HG03342 (cell line): ENCODE results near the gene NAPA.

Experiments
- ATAC-seq: cut with Tn5 transposase; IDR thresholded peaks from one replicate; pipeline ENCODE4 v1.9.1; 2021; ENCODE audit warnings: mild to moderate bottlenecking, moderate library complexity; ENCODE audit not compliant: unreplicated experiment

NAPA gene

DNA sequence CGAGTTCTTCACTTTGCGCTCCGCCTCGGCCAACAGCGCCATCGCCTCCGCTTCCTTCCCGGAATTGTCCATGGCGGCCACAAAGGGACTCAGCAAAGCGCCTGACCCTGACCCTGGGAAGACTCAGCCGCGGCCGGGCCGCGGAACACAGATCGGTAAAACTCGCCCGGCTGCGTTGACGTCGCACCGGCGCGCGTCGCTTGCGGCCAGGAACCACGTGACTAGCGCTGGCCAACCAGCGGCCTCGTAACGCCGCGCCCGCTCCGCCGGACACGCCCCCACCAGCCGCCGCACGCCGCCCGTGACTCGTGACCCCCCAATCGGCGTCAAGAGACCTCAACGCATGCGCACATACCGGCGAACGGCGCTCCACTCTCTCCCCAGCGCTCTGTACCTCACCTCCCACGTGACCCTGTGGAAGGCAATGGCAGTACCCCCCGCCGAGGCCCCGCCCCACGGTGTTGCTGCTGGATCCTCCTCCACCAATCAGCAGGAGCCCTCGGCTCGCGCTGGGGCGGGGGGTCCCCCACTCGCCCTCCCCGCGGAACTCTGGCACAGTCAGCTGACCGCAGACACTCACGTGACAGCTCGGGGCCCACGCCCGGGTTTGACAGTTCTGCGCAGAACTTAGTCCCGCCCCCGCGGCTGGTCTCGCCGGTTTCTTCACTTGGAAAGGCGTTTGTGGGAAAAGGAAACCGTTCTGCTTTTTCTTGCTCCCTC is at the start of gene NAPA:
NAPA (minus strand) TSS at position 195 of the 720 bp plus-strand sequence; CDS start at position 72, 123 bp downstream.
- ATAC-seq: peak; percentile 84

DNA sequence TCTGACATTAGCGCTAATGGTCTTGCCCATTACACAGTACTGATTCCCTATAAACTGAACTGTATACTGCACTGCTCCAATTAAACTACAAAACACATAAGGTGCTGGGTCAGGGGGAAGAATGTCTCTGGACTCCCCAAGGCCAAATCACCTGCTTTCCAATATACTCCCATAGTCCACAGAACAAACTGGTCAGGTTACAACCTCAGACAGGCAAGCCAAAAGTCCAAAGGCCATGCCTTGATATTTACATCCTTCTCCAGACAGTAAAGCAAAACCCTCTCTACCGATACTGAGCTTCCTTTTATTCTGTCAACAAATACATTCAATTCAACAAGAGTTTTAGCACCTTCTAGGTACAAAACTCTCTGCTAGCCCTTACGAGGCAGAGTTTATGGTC is 49.2 kb upstream of the NAPA start:
- no peak for ATAC-seq

DNA sequence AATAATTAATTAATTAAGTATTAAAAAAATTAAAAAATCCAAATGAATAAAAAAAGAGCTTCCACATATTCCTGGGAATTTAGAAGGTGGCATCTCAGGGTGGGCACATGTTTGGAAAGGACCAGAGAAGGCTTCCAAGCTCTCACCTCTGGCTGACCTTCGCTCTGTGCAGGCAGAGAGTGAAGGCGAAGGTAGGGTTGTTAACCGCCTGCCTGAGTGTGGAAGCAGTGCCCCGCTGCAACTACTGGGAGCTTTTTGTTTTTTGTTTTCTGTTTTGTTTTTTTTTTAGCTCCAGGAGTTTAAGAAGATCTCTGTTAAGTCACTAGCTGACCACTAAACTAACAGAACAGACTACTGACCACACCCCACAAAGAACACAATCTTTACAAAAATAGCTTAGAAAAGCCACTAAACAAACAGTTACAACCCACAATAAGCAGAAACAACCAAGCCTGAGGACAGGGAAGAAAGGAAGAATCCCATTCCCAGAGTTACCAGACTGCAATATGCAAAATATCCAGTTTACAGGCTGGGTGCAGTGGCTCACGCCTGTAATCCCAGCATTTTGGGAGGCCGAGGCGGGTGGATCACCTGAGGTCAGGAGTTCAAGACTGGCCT is 46.7 kb upstream of the NAPA start:
- ATAC-seq: no peak

DNA sequence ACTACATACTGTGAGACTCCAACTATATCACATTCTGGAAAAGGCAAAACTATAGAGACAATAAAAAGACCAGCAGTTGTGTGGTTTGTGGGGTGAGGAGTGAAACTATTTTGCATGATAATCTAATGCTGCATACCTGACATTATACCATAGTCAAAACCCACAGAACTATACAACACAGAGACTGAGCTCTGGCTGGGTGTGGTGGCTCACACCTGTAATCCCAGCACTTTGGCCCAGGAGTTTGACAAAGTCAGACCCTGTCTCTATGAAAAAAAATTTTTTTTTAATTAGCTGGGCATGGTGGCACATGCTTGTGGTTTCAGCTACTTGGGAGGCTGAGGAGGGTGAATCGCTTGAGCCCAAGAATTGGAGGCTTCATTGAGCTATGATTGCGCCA is 46.1 kb upstream of the NAPA start:
- ATAC-seq: no peak

DNA sequence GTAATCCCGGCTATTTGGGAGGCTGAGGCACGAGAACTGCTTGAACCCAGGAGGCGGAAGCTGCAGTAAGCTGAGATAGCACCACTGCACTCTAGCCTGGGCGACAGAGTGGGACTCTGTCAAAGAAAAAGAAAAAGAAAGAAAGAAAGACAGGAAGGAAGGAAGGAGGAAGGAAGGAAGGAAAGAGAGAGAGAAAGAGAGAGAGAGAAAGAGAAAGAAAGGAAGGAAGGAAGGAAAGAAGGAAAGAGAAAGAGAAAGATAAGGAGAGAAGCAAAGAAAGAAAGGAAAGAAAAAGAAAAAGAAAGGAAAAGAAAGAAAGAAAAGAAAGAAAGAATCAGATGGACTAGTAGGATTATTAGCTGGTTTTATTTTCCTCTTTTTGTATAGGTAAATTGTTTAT is 35.3 kb upstream of the NAPA start:
- no peak for ATAC-seq

DNA sequence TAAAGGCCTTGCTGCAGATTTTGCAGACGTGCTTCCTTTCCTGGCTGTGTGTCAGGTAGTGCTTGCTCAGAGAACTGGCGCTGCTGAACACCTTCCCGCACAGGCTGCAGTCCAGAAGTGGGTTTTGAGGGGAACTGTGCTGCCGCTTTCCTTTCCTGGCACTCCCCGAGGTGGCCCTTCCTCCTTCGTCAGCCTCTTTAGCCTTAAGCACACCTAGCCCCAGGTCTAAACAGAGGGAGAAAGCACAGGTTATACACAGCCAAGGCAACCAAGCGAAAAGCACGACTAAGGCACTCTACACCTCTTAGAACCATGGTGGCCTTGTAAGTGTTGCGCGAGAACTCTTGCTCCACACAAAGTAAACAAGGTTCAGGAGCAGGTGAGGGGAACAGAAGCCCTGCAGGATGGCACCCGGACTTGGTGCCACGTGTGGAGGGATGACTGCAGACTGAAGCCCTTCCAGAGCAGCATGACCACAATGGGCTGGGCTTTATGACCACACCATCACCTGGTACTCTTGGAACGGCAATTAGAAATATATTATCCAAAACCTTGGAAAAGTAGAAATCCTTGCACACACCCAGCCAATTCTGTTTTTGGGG is 34.5 kb upstream of the NAPA start:
- ATAC-seq: no peak

DNA sequence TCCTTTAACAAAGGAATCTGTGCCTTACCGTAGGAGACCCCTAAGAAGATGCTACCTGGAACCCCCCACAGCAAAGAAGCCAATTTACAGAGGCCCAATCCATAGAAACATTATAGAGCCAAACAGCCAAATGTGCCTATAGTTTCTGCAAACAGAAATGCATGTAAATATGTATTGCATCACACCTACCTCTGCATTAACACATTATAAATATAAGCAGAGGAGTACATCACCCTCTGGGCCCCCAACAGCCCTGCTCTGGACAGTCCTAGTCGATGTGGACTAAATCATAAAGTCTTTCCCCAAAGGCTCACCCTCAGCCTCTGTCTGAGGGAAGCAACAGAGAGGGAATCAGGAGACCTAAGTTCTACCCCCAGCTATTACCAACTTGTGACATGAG is 32.3 kb upstream of the NAPA start:
- ATAC-seq: no peak

DNA sequence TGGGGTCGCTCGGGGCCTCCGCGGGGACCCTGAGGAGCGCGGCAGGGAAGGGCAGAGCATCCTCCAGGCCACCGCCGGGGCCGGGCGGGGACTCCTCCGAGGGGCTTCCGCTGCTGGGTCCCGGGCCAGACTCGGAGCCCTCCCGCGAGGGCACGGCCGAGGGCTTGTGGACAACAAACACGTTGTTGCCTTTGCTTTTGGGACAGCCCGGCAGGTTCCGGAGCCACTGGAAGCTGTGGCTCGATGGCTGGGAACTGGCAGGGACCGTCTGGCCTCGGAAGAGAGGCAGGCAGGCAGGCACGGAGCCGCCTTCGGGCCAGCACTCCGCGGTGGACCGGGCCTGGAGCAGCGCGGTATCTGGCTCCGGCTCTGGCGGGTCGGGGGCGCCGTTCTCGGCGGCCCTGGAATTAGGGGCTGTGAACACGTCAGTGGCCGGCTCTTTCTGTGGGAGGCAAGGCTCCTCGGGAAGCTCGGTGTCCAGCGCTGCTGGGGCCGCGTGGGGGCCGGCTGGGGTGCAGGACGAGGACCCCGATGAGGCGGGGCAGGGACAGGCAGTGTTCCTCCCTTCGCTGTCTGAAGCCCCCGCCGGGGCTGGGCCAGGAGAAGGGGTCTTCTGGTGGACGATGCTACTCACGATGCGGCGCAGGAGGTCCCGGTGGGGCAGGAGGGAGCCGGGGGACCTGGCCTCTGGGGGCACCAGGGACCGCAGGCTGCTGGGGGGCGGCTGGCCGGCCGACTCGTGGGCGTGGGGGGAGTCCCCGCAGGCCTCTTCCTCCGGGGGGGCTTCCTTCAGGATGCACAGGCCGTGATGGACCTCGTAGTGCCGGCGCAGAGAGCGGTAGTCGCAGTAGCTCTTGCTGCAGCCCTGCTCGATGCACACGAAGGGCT is 30.4 kb upstream of the NAPA start:
- ATAC-seq: no peak

DNA sequence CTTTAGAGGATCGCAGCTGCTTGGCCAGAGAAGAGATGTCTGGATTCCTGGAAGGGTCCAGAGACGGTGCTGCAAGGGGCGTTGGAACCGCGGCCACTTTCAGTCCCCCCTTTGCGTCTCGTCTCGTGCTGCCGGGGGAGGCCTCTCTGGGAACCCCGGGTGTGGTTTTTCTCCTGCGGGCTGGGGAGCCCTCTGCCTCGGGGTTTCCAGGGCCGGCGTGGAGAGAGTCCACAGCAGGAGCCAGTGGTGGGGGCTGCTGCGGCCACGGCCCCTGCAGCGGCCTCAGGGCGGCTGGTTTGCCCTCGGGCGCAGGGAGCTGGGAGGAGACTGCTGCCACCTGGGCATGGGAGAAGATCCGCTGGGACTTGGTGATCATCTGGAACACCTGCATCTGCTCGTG is 29.6 kb upstream of the NAPA start:
- no peak for ATAC-seq

DNA sequence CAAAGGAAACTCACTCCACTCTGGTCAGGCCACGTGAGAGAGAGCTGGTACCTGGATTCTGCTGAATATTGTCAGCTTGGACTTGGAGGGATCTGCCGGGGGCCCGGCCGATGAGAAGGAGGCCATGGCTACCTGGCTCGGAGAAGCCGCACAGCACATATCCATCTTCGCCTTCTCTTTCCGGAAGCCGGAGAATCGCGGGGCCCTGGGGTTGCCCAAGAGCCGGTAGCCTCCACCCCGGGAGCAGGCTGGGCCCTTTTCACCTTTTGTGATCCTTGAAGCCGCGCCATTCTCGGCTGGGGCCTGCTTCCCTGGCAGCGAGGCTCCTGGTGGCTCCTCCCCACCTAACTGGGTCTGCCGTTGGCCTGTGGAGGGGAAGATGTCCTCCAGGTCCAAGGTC is 29.2 kb upstream of the NAPA start:
- ATAC-seq: no peak

DNA sequence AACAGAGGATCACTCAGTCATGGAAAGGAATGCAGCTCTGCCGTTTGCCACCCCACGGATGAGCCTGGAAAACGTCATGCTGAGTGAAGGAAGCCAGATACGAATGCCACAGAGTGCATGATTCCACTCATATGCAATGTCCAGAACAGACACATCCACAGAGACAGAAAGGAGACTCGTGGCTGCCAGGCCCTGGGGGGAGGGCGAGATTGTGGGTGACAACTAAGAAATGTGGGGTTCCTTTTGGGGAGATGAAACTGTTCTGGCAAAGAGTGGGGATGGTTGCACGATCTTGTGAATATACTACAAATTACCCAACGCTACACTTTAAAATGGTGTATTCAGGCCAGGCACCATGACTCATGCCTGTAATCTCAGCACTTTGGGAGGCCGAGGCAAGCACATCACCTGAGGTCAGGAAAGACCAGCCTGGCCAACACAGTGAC is 27.2 kb upstream of the NAPA start:
- no peak for ATAC-seq

DNA sequence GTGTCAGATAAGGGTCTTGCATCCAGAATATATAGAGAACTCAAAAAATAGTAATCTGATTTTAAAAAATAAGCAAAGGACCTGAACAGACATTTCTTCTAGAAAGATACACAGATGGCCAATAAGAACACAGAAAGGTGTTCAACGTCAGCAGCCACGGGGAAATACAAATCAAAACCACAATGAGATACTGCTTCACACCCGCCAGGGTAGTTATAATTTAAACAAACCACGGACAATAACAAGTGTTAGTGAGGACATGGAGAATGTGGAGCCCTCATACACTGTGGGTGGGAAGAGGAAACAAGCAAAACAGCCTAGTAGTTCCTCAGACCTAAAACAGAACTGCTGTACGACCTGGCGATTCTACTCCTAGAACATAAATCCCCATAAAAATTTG is 26.7 kb upstream of the NAPA start:
- ATAC-seq: no peak

DNA sequence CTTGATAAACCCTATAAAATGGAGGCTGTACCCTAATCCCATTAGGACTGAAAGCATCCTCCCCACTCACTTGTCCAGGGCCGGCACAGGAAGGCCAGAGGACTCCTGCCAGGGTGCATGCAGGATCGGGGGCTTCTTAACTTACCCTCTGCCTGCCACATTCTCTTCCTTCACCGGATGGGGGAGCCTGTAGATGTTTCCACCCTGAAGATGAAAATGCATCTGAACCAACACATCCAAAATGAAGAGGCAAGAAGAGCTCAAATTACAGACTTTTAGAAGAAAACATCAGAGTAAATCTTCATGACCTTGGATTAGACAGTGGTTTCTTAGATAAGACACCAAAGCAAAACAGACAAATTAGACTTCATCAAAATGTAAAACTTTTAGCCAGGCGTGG is 25.9 kb upstream of the NAPA start:
- ATAC-seq: no peak

DNA sequence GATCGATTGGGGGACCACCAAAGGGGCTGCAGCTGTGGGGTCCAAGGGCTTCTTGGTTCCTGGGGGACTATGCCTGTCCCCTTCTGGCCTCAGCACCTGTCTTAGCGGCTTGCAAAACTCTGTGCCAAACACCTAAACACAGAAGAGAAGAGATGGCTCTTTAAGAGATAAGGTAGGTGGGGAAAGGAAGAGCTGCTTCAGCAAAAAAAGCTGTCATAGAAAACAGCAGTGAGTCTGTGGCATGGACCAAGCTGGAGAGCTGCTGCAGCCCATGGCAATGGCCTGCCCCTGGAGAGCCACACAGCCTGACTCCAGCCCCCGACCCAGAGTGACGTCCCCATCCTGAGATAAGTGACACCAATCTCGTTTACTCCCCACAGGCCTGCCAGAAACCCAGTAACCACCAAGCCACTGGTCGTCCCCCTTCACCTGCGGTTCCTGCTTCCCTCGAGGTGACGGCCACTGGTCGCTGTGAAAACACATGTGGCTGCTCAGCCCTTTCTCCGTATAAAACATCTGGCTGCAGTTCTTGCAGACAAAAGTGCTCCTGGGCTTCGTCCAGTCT is 25.0 kb upstream of the NAPA start:
- ATAC-seq: no peak

DNA sequence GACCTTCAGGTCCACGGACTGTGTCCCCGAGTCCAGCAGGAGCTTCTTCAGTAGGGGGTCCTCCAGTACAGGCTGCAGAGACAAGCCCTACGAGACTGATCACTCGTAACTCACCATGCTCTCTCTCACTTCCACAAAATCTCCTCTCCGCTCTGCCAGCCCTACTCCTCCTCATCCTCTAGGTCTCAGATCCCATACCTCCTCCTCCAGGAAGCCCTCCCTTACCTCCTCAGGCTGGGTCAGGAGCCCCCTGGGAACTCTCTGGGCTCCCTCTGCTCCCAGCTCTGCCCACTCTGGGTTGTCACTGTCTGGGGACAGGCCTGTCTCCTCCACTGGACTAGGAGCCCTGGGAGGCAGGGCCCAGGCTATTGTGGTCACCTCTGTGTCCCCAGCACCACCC is 23.9 kb upstream of the NAPA start:
- no peak for ATAC-seq

DNA sequence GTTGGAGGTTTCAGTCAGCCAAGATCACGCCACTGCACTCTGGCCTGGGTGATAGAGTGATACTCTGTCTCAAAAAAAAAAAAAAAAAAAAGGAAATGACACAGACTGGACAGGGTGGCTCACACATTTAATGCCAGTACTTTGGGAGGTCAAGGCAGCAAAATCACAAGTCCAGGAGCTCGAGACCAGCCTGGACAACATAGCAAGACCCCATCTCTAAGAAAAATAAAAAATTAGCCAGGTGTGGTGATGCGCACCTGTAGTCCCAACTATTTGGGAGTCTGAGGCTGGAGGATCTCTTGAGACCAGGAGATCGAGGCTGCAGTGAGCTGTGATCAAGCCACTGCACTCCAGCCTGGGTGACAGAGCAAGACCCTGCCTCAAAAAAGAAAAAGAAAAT is 22.6 kb upstream of the NAPA start:
- no peak for ATAC-seq

DNA sequence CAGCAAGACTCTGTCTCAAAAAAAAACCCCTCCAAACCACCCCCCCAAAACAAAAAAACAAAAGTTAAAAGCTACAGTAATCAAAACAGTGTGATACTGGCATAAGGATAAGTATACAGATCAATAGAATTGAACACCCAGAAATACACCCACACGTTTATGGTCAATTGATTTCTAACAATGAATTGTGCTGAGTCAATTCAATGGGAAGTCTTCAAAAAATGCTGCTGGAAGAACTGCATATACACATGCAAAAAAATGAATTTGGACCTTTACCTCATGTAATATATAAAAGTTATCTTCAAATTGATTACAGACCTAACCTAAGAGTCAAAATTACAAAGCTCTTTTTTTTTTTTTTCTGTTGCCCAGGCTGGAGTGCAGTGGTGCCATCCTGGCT is 19.8 kb upstream of the NAPA start:
- ATAC-seq: no peak

DNA sequence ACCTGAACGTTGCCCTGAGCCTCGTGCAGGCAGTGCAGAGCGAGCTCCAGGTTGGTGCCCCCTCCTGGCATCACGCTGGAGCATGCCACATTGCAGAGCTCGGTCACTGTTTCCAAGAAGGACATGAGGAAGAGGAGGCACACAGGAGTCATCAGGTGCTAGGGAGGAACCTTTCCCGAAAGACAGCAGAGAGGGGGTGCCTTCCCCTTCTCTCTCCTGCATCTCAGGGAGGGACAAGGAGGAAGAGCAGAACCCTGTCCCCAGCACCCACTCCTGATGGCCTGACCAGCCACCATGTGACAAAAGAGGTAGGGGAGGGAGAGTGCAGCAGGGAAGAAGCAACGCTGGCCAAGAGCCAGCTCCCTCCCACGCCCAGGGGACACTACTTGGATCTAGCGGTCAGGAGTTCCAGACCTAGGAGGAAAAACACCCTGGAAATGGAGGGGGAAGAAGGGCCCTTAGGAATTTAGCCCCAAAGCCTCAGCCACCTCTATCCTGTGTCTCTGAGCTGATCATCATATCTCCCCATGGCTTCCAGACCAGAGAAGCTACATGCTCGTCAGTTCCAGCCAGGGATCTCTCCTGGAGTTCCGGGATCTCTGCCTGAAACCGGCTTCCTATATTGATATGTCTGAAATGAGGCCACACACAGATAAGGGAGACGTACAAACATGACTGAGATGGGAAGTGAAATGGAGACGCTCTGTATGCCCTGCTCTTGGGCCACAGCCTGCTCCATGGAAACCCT is 17.0 kb upstream of the NAPA start:
- no peak for ATAC-seq

DNA sequence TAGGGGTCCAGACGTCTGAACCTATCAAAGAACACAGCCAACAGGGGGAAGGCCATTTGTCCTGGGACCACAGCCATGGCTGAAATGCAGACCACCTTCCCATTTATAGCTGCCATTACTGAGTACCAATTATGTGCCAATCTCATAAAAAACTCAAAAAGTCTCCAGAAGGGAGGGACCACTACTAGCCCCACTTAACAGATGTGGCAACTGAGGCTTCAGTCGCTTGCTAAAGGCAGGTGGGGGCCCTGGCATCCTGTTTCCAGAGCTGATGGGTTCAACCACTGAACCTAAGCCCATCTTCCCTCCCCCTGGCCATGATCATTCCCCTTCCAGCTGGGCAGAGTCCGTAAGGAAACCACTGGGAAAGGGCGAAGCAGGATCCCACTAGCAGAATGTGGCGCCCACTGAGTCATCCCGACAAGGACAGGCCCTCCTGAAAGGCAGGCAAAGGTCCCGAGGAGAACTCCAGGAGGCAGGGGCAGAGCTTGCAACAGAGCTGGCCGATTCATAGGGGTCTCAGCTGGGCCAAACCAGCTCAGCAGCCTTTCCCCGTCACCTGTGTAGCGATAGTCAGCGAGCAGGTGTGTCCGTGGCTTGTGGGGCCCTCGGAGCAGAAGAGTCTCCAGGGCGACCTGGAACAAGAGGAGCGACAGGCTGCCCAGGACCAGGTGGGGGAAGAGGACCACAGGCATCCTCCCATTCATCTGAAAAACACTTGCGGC is 14.3 kb upstream of the NAPA start:
- ATAC-seq: no peak

DNA sequence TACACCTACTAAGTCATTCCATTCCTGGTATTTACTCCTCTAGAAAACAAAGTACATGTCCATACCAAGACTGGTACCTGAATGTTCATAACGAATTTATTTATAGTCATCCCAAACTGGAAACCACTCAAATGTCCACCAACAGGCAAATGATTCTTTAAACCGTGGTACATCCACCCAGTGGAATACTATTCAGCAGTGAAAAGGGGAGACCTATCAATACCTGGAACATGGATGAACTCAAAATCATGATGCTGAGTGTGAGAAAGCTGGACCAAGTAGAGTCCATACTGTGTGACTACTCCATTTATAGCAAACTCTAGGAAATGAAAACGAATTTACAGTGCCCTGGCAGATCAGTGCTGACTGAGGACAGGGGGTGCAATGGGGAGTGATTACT is 11.9 kb upstream of the NAPA start:
- ATAC-seq: no peak
